Loucy (cell line): Measurements from ENCODE around the gene CCKAR.

Source experiments
- CTCF ChIP-seq: fragments of 200-600 bp; sonication (generic); conservative IDR thresholded peaks from 2 replicates; pipeline ENCODE4 v1.5.1; 2014; ENCODE audit warnings: mild to moderate bottlenecking, antibody characterized with exemption, low read length
- EZH2phosphoT487 ChIP-seq: fragments of 200-600 bp; IDR thresholded peaks from 2 replicates; pipeline ENCODE4 v1.6.1; 2018; ENCODE audit warnings: antibody characterized with exemption, mild to moderate bottlenecking, moderate library complexity, borderline replicate concordance

- no peak for TF ChIP-seq CTCF
- no peak for TF ChIP-seq EZH2phosphoT487
Measured at GRCh38 chr4:26475716-26476115, 14.6 kb downstream of the CCKAR start.
